ENCODE results near the gene CST5.
A peak's percentile ranks its signal among the peaks of the same experiment; 100 is the strongest.

CST5 gene

GRCh38 chr20:23832775-23833513, 46.6 kb downstream of the CST5 start:
- peak; percentile 56 for DNase-seq

- DNase-seq, result peak; percentile 51
These were observed 47.6 kb downstream of the CST5 start for GRCh38 chr20:23831961-23832360.

GRCh38 chr20:23826541-23827021, 53.0 kb downstream of the CST5 start, which contains the start of gene CST2:
TSS of gene CST2 (minus strand) at chr20:23826729. CDS start at chr20:23826660, 69 bp downstream.
- peak; percentile 21 for DNase-seq
